SK-N-SH (cell line): ENCODE measurements around the gene SEC16B.

Experiments used
- EP300 ChIP-seq, 2 experiments: IDR thresholded peaks; 2 replicates each; pipeline versions ENCODE4 v1.4.0 to v1.6.1; 2012; ENCODE audit warnings: borderline replicate concordance in 1 of 2, low read depth in 1 of 2, low read length in 1 of 2
- EZH2phosphoT487 ChIP-seq: fragments of 200-600 bp; sonication (generic); IDR thresholded peaks from 2 replicates; pipeline ENCODE4 v1.6.1; 2017; ENCODE audit warnings: low read depth, mixed run types, mild to moderate bottlenecking, antibody characterized with exemption, moderate library complexity, borderline replicate concordance
- FOXM1 ChIP-seq: IDR thresholded peaks from 2 replicates; pipeline ENCODE4 v1.4.0; 2012; ENCODE audit warnings: low read depth, mild to moderate bottlenecking
- GATA2 ChIP-seq: sonication (generic); formaldehyde crosslinking; IDR thresholded peaks from 2 replicates; pipeline ENCODE4 v1.5.0; 2020; ENCODE audit warnings: mild to moderate bottlenecking, missing genetic modification reagents
- JUND ChIP-seq: IDR thresholded peaks from 2 replicates; pipeline ENCODE4 v1.4.0; 2012
- MXI1 ChIP-seq: IDR thresholded peaks from 2 replicates; pipeline ENCODE4 v1.6.1; 2012; ENCODE audit warnings: mild to moderate bottlenecking, low read depth, low read length, improper control_type of control experiment
- NFIC ChIP-seq: IDR thresholded peaks from 2 replicates; pipeline ENCODE4 v1.4.0; 2012; ENCODE audit warnings: borderline replicate concordance
- SMC3 ChIP-seq: IDR thresholded peaks from 2 replicates; pipeline ENCODE4 v1.6.1; 2012; ENCODE audit warnings: low read depth, low read length, improper control_type of control experiment
- TAF1 ChIP-seq: IDR thresholded peaks from 2 replicates; pipeline ENCODE4 v1.6.1; 2012; ENCODE audit warnings: low read depth, mild to moderate bottlenecking, low read length, moderate library complexity, borderline replicate concordance
- TEAD4 ChIP-seq: IDR thresholded peaks from 2 replicates; pipeline ENCODE4 v1.4.0; 2012; ENCODE audit warnings: mild to moderate bottlenecking, borderline replicate concordance; ENCODE audit not compliant: insufficient read depth
- TF ChIP-seq, protein P1 (sequence below): IDR thresholded peaks from 2 replicates; pipeline ENCODE4 v1.4.0; 2012; ENCODE audit warnings: low read depth
- TF ChIP-seq, protein P2 (sequence below): fragments of 200-600 bp; sonication (generic); IDR thresholded peaks from 2 replicates; pipeline ENCODE4 v1.6.1; 2017; ENCODE audit warnings: antibody characterized with exemption, mild to moderate bottlenecking, moderate library complexity
- TF ChIP-seq, protein P3 (sequence below): IDR thresholded peaks from 2 replicates; pipeline ENCODE4 v1.4.0; 2012; ENCODE audit warnings: low read depth, borderline replicate concordance
- TF ChIP-seq, protein P4 (sequence below): IDR thresholded peaks from 2 replicates; pipeline ENCODE4; 2012

DNA sequence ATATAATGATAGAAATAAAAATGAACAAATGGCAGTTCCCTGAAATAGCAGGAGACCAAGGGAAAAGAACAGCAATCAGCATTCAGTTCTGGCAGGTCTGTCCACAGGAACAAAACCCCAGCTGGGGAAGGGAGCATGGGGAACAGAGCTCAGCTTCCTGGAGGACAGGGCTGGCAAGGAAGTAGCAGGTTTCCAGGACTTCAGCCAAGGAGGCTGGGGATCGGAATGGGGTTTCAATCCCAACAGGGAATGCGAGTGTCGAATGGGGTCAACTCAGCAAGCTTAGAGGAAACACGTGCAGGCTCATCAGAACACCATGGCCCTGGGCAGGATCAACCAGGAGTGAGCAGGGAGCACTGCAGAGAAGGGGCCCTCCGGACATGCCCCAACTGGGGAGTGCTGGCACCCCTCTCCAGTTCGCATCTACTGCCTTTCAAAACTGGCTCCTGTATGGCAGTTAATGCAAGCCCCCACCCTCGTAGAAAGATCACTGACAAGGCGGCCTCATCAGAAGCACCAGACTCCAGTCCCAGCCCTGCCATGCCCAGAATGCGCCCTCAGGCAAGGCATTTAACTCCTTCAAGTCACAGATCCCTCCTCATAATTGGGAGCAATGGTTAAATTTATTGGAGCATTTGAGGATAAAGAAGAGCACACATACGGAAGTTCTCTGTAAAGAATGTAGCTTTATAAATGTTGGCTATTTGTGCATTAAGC, 72.4 kb downstream of the SEC16B start:
- TF ChIP-seq GATA2 (CRISPR knock-in tag) (no peak), NFIC (no peak), MXI1 (no peak), SMC3 (no peak), FOXM1 (no peak), EP300 (IDR thresholded peaks at IDR 0.05; ENCODE audit: borderline replicate concordance in 1 of 2, low read depth in 1 of 2, low read length in 1 of 2) (no peak), TAF1 (no peak), JUND (no peak), EZH2phosphoT487 (no peak), TEAD4 (no peak)
- TF ChIP-seq, protein P1, sequence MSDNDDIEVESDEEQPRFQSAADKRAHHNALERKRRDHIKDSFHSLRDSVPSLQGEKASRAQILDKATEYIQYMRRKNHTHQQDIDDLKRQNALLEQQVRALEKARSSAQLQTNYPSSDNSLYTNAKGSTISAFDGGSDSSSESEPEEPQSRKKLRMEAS: no peak
- TF ChIP-seq, protein P2, sequence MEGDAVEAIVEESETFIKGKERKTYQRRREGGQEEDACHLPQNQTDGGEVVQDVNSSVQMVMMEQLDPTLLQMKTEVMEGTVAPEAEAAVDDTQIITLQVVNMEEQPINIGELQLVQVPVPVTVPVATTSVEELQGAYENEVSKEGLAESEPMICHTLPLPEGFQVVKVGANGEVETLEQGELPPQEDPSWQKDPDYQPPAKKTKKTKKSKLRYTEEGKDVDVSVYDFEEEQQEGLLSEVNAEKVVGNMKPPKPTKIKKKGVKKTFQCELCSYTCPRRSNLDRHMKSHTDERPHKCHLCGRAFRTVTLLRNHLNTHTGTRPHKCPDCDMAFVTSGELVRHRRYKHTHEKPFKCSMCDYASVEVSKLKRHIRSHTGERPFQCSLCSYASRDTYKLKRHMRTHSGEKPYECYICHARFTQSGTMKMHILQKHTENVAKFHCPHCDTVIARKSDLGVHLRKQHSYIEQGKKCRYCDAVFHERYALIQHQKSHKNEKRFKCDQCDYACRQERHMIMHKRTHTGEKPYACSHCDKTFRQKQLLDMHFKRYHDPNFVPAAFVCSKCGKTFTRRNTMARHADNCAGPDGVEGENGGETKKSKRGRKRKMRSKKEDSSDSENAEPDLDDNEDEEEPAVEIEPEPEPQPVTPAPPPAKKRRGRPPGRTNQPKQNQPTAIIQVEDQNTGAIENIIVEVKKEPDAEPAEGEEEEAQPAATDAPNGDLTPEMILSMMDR: no peak
- TF ChIP-seq, protein P3, sequence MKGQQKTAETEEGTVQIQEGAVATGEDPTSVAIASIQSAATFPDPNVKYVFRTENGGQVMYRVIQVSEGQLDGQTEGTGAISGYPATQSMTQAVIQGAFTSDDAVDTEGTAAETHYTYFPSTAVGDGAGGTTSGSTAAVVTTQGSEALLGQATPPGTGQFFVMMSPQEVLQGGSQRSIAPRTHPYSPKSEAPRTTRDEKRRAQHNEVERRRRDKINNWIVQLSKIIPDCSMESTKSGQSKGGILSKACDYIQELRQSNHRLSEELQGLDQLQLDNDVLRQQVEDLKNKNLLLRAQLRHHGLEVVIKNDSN: no peak
- TF ChIP-seq, protein P4, sequence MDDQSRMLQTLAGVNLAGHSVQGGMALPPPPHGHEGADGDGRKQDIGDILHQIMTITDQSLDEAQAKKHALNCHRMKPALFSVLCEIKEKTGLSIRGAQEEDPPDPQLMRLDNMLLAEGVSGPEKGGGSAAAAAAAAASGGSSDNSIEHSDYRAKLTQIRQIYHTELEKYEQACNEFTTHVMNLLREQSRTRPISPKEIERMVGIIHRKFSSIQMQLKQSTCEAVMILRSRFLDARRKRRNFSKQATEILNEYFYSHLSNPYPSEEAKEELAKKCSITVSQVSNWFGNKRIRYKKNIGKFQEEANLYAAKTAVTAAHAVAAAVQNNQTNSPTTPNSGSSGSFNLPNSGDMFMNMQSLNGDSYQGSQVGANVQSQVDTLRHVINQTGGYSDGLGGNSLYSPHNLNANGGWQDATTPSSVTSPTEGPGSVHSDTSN: no peak
